ENCODE data around the gene ZNF655.
"Not testable (repeated sequence)": the region's sequence is repeated elsewhere in the genome, so short reads cannot be mapped to it uniquely, and the experiment has no call there.

The ZNF655 gene, protein sequence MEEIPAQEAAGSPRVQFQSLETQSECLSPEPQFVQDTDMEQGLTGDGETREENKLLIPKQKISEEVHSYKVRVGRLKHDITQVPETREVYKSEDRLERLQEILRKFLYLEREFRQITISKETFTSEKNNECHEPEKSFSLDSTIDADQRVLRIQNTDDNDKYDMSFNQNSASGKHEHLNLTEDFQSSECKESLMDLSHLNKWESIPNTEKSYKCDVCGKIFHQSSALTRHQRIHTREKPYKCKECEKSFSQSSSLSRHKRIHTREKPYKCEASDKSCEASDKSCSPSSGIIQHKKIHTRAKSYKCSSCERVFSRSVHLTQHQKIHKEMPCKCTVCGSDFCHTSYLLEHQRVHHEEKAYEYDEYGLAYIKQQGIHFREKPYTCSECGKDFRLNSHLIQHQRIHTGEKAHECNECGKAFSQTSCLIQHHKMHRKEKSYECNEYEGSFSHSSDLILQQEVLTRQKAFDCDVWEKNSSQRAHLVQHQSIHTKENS

DNA sequence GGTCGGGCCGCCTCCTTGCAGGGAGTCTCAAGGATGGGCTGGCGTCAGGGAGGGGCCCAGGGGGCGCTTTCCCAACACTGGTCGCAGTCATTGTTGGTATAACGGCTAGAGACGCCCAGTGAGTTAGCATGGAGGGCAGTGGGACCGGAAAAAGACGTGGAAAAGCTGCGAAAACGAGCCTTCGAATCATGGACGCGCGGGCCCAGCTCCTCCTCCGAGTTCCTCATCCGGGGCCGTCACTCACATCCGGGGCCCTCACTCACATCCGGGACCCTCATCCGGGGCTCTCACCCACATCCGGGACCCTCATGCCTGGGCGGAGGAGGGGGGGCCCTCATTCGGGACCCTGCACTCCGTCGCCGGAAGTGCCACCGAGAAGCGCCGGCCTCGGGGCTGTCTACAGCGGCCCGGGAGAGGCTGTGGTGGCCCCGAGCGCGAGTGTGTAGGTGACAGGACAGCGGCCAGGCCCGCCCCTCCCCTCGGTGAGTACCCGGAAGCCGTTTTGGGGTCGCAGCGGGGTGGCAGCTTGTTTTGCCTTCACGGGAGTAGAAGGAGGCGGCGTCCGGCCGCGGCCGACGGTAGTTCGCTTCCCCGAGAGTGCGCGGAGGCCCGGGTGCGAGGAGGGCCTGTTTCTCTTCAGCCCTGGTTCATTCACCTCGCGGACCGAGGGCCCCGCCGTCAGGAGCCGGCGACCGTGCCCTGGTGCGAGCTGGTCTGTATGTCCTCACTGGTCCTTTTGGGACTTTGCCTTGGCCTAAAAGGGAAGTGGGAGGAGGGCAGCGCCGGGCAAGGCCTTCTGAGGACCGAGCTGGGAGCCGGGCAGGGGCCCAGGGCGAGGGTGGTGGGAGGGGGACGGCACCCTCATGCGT lies at the start of gene ZNF655:
ZNF655 (plus strand) TSS at position 337 of the 869 bp plus-strand sequence. CDS start 1,918 bp downstream, outside the sequence.
- DNase-seq: peak; percentile 94

DNA sequence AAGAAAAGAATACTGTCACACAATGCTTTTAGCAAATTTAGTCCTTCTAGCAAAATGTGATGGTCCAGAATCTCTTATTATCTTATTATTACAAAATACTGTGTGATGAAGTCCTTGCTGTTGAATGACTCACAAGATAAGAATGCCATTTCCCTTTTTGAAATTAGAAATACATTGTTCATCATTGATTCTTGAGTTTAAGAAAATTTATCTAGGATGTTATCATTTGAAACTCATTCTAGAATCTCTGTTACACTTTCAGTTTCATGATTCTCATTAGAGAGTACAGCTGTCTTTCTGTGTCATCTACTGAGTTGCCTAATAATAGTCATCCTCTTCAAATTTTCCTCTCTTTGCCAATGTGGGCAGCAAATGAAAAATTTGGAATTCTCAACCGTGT lies 44.4 kb upstream of the ZNF655 start:
- DNase-seq: no peak

DNA sequence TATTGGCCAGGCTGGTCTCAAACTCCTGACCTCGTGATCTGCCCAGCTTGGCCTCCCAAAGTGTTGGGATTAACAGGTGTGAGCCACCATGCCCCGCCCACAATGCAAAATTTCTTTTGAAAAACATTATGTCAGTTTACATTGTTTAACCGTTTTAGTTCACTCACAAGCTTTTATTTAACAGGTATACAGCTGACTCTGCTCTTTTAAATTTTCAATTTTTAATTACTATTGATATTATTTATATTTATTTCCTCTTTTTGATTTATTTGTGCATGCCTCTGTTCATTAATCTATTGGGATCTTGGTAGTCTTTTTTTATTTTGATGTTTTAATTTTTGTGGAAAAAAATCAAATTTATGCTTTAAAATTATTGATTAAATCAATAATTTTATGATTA lies 37.0 kb upstream of the ZNF655 start:
- no peak for DNase-seq

DNA sequence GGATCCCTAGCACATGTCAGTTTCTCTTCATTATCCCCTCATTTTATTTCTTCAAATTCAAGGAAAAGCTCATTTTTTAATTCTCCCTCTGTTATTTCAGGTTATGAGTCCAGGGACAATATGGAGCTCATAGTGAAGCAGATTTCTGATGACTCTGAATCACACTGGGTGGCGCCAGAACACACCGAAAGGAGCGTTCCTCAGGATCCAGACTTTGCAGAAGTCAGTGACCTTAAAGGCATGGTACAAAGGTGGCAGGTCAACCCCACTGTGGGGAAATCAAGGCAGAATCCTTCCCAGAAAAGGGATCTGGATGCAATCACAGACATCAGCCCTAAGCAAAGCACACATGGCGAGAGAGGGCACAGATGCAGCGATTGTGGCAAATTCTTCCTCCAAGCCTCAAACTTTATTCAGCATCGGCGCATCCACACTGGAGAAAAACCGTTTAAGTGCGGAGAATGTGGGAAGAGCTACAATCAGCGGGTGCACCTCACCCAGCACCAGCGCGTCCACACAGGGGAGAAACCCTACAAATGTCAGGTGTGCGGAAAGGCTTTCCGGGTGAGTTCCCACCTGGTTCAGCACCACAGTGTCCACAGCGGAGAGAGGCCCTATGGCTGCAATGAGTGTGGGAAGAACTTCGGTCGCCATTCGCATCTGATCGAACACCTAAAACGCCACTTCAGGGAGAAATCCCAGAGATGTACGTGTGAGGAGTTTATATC lies 32.6 kb upstream of the ZNF655 start:
- no peak for DNase-seq

DNA sequence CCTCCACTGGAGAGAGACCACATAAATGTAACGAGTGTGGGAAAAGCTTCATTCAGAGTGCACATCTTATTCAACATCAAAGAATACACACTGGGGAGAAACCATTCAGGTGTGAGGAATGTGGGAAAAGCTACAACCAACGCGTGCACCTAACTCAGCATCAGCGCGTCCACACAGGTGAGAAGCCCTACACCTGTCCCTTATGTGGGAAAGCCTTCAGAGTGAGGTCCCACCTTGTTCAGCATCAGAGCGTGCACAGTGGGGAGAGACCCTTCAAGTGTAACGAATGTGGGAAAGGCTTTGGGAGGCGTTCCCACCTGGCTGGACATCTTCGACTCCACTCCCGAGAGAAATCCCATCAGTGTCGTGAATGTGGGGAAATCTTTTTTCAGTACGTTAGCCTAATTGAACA lies 27.1 kb upstream of the ZNF655 start:
- DNase-seq: no peak

DNA sequence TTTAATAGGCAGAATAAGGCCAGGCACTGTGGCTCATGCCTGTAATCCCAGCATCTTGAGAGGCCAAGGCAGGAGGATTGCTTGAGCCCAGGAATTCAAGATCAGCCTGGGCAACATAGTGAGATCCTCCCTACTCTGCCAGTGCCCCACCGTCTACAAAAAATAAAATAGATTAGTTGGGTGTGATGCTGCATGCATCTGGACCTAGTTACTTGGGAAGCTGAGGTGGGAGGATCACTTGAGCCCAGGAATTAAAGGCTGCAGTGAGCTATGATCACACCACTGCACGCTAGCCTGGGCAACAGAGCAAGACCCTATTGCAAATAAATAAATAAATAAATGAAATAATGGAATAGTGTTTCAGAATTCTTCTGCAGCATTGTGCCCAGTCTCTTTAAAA lies 22.8 kb upstream of the ZNF655 start:
- no peak for DNase-seq

DNA sequence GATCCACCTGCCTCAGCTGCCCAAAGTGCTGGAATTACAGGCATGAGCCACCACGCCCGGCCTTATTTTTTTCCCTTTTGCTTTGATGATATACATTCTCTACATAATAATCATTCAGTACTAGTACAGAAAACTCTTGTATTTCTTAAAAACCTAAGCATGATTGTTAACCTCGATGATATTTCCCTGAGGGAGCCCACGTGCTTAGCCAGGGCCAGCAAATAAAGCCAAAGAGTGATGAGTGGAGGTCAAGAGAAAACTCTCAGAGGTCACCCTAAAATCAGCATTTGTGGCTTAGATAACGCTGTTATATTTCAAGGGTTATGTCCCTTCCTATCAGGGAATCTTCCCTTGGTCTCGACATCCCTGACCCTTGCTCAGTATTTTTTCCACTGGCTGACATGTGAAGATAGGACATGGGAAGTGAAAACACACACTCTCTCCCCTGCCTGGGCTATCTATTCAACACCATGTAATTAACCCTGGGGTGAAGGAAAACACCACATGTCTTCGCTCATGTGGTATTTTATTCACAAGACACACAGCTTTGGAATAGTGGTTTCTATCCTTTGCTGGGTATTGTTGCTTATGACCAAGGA lies 19.1 kb upstream of the ZNF655 start:
- no peak for DNase-seq

DNA sequence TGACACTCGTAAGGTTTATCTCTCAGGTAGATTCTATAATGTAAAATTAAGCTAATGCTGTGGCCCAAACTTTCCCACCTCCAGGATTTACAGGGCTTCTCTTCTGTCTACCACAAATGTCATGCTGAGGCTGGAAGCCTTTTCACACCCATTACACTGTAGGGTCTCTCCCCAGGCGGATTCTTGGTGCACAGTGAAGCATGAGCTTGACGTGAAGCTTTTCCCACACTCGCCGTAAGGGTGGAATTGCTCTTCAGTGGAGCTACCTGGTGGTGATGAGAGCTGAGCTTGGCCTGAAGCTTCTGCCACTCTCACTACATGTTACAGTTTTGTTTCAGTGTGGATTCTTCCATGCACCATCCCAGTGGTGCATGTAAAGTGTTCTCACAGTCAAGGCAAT lies 17.9 kb upstream of the ZNF655 start:
- DNase-seq: no peak

DNA sequence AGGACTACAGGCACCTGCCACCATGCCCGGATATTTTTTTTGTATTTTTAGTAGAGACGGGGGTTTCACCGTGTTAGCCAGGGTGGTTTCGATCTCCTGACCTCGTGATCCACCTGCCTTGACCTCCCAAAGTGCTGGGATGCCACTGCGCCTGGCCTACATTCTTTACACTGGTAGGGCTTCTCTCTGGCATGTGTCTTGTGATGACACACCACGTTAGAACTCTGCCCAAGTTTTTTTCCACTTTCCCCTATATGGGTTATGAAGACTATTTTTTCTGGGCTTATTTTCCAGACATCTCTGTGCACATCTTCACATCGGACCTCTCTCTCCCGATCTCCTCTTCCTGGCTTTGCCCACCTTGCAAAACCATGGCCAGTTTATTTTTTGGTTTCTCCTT lies 17.2 kb upstream of the ZNF655 start:
- no peak for DNase-seq

DNA sequence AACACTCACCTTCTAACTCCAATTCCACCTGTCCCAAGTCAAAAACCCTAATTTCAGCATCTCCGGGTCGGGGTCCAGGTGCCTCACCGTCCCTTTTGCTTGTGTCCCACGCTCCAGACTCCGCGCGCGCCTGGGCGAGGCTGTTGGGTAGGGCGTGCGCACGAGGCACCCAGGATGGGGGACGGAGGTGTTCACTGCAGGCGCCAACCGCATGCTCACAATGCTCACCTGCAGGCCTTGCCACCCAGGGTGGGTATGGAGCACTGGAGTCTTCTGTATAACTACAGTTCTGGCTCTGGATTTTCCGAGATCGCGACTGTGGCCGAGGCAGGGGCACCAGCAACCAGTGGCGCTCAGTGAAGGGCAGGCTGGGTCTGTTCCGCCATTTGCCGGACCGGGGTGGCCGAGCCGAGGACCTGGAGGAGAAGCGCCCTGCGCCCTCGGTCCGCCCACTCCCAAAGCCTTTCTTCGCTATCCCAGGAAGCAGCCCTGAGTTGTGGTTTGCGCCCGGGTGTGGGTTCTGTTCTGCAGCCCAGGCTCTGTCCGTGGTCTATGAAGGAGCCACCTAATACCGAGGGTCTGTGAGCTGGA lies 15.3 kb upstream of the ZNF655 start:
- DNase-seq: no peak

DNA sequence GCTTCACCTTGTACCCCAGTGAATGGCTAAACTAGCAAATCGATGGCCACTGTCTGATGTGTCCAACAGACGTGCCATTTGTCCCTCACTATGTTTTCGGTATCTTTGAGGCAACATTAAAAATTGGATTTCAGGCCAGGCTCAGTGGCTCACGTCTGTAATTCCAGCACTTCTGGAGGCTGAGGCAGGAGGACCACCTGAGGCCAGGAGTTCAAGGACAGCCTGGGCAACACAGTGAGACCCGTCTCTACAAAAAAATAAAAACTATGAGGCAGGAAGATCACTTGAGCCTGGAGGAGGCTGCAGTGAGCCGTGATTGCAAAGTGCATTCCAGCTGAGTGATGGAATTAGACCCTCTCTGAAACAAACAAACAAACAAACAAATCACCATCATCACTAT lies 14.5 kb upstream of the ZNF655 start:
- DNase-seq: no peak

DNA sequence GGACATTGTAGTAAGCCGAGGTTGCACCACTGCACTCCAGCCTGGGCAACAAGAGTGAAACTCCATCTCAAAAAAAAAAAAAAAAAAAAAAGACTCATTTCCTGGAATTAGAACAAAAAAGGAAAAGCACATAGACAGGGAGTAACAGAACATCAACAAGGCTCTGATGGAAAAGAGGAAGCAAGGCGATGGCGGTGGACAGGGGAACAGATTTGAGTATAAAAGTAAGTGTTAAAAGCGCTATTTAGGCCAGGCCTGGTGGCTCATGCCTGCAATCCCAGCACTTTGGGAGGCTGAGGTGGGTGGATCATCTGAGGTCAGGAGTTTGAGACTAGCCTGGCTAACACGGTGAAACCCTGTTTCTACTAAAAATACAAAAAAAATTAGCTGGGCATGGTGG lies 13.1 kb upstream of the ZNF655 start:
- DNase-seq: not testable (repeated sequence)

DNA sequence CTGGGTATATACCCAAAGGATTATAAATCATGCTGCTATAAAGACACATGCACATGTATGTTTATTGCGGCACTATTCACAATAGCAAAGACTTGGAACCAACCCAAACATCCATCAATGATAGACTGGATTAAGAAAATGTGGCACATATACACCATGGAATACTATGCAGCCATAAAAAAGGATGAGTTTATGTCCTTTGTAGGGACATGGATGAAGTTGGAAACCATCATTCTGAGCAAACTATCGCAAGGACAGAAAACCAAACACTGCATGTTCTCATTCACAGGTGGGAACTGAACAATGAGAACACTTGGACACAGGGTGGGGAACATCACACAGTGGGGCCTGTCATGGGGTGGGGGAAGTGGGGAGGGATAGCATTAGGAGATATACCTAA lies 8.9 kb upstream of the ZNF655 start:
- not testable (repeated sequence) for DNase-seq

DNA sequence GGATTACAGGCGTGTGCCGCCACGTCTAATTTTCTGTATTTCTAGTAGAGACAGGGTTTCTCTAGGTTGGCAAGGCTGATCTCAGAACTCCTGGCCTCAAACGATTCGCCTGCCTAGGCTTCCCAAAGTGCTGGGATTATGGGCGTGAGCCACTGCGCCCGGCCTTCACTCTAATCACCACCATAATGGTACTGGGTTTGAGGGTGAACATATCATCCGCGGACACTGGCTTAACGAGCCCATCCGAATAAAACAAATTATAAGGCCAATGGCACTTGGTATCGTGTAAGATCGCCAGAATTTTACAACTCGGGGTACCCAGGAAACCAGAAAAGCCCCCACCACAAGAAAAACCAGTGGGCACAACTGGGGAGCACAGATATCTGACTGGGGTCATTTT lies 7.1 kb upstream of the ZNF655 start:
- DNase-seq: no peak

DNA sequence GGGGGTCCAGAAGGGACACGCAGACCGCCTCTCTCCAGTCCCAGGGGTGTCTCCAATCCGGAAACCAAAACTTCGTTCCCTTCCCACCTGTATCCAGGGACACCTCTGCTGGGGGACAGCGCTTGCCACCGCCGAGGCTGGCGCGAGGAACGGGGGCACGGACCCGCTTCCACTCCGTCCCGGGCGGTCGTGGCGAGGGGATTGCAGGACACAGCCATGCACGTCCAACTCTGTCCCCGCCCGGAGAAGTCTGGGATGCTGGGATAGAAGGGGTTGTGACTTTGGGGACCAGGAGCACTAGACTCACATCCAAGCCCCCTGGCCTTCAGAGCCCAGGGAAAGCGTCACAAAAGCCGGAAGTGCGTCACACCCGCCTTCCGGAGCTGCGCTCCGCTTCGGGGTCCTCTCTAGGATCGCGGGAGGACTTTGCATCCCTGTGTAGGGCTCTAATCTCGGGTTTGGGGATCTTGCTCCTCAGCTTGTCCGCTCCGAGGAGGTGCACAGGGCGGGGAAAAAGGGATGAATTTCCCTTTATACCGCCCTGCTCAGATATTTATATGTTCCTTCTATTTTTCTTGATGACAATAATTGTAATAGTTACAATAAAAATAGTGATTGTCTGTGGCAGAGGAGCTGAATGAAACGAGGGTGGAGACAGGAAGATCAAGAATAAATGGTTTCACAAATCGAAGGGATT lies 6.5 kb upstream of the ZNF655 start, which contains the start of gene FAM200A:
FAM200A (minus strand) TSS at position 348 of the 697 bp plus-strand sequence. CDS start 3,707 bp downstream, outside the sequence.
- peak; percentile 90 for DNase-seq

DNA sequence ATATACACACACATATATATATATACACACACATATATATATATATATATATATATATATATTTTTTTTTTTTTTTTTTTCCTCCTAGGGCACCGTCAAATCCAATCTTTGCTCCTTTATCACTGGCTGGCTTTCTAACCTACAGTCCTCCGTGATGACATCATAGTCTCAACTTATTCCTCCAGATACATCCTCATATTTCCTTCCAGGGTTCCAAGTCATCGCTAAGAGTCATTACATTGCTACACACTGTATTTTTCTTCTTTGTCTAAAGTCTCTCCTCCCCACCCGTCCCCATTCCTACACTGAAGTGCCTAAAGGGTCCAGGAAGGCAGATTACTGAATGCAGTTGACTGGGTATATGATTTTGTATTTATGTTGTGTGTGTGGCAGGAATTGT lies 5.4 kb upstream of the ZNF655 start:
- no peak for DNase-seq

DNA sequence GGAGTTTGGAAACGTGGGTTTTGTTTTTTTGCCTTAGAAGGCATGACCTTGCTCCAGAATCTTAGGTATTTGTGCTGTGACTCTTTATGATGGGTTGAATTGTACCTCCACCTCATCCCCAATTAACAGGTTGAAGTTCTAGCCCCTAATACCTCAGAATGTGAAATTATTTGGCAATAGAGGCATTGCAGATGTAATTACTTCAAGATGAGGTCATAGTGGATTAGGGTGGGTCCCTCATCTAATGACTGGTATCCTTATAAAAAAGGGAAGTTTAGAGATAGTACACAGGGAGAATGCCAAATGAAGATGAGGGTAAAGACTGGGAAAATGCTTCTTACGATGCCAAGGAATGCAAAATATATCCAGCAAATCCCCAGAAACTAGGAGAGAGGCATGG lies 3.5 kb upstream of the ZNF655 start:
- no peak for DNase-seq

DNA sequence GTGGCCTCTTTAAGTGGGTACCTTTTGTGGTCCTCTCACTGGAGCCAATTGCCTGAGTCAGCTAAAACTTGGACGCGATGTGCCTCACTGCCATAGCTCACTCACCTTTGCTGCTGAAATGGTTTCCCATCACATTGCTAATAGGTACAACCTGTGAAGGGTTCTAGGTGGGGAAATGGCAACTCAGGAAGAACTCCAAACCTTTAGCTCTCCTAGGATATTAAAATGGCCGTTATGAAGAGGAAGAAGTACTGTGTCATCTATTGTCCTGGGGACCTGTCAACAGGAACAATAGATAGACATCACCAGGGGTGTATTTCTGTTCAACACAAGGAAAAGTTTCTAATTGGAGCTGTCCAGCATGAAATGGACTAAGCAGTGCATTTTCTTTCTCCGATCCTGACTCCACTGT lies 1.2 kb upstream of the ZNF655 start:
- no peak for DNase-seq

DNA sequence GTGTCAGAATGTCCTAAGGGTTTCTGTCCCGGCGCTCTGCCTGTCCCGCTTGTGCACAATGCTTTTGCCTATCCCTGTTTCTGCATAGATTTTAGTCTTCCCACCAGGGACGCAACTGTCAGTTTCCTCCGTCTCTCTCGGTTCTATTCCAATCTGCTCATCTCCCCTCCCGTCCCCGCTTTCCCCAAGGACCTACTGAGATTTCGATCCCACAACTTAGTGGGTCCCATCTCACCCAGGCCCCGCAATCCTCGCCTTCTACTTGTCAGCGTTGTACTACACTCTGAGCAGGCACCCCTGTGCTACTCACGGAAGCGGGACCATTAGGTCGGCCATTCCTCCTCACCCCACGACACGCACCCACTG lies 519 bp upstream of the ZNF655 start:
- no peak for DNase-seq

DNA sequence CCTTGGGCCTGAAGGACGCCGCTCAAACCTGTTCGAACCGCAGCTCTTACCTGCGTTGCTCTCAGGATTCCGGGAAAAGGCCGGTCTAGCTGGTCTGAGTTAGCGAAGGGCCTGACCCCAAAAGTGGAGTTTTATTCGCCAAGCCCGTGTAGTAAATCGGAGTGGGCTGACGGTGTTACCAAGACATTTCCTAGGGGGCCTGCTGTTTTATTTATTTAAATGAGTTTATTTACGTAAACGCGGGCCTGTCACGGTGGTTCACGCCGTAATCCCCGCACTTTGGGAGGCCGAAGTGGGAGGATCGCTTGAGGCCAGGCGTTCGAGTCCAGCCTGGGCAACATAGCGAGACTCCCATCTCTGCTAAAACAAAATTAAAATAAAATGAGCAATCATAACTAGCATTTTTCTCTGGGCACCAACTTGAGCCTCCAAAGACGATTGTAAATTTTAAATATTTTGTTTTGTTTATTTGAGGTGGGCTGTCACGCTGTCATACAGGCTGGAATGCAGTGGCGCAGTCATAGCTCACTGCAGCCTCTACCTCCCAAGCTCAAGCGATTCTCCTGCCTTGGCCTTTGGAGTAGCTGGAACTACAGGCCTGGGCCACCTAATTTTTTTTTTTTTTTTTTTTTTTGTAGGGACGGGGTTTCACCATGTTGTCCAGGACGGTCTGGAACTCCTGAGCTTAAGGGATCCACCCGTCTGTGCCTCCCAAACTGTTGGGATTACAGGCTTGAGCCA lies 903 bp downstream of the ZNF655 start:
- no peak for DNase-seq

All from NCI-H1436 (cell line).